ENCODE results near the gene COX7C.
A peak's percentile ranks its signal among the peaks of the same experiment; 100 is the strongest.
"Not testable (repeated sequence)": the region's sequence is repeated elsewhere in the genome, so short reads cannot be mapped to it uniquely, and the experiment has no call there.

Gene COX7C

GRCh38 chr5:86640998-86641397 lies 23.3 kb downstream of the COX7C start:
- H3K4me3 ChIP-seq (ENCODE audit: low read length), result no peak overlapping the region
- DNase-seq (ENCODE audit: low read depth), result no peak
- TF ChIP-seq, protein P1, sequence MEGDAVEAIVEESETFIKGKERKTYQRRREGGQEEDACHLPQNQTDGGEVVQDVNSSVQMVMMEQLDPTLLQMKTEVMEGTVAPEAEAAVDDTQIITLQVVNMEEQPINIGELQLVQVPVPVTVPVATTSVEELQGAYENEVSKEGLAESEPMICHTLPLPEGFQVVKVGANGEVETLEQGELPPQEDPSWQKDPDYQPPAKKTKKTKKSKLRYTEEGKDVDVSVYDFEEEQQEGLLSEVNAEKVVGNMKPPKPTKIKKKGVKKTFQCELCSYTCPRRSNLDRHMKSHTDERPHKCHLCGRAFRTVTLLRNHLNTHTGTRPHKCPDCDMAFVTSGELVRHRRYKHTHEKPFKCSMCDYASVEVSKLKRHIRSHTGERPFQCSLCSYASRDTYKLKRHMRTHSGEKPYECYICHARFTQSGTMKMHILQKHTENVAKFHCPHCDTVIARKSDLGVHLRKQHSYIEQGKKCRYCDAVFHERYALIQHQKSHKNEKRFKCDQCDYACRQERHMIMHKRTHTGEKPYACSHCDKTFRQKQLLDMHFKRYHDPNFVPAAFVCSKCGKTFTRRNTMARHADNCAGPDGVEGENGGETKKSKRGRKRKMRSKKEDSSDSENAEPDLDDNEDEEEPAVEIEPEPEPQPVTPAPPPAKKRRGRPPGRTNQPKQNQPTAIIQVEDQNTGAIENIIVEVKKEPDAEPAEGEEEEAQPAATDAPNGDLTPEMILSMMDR (conservative IDR thresholded peaks at IDR 0.05; ENCODE audit: low read depth, low read length), result no peak

DNA sequence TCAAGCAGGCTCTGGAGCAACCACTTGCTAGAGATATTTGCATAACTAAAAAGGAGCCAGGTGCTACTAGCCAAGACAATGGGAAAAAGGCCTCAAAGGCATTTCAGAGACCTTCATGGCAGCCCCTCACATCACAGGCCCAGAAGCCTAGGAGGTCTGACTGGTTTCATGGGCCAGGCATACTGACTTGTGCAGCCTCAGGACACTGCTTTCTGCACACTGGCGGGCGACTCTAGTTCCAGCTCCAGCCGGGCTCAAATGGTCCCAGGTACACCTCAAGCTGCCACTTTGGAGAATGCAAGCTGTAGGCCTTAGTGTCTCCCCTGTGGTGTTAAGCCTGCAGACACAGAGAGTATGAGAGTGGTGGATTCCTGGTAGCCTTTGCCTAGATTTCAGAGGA lies 27.1 kb downstream of the COX7C start:
- no peak for DNase-seq (ENCODE audit: low read depth)
- TF ChIP-seq, protein P1 (conservative IDR thresholded peaks at IDR 0.05; ENCODE audit: low read depth, low read length), result no peak
- H3K4me3 ChIP-seq (ENCODE audit: low read length), result no peak overlapping the region

- H3K4me3 ChIP-seq (ENCODE audit: low read length), result no peak overlapping the region
- DNase-seq (ENCODE audit: low read depth), result no peak
- TF ChIP-seq, protein P1 (conservative IDR thresholded peaks at IDR 0.05; ENCODE audit: low read depth, low read length), result no peak
Observed at GRCh38 chr5:86645885-86646284, 28.1 kb downstream of the COX7C start.

DNA sequence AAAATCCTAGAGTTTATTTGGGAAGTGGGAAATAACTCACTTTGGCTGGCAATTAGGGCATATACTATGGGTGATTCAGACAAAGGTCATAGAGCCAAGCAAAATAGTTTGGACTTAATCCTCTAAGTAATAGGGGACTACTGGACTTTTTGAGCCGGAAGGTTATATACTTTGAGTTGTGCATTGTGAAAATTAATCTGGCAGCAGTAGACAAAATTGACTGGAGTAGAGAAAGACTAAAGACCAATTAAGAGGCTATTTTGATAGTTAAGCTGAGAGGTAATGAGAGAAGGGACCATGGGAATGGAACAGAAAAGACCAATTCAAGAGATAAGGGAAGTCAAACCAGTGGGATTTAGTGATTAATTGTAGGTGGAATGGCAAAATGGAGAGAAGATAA lies 28.9 kb downstream of the COX7C start:
- TF ChIP-seq, protein P1 (conservative IDR thresholded peaks at IDR 0.05; ENCODE audit: low read depth, low read length), result no peak
- H3K4me3 ChIP-seq (ENCODE audit: low read length), result no peak overlapping the region
- peak; percentile 93 for DNase-seq (ENCODE audit: low read depth)

DNA sequence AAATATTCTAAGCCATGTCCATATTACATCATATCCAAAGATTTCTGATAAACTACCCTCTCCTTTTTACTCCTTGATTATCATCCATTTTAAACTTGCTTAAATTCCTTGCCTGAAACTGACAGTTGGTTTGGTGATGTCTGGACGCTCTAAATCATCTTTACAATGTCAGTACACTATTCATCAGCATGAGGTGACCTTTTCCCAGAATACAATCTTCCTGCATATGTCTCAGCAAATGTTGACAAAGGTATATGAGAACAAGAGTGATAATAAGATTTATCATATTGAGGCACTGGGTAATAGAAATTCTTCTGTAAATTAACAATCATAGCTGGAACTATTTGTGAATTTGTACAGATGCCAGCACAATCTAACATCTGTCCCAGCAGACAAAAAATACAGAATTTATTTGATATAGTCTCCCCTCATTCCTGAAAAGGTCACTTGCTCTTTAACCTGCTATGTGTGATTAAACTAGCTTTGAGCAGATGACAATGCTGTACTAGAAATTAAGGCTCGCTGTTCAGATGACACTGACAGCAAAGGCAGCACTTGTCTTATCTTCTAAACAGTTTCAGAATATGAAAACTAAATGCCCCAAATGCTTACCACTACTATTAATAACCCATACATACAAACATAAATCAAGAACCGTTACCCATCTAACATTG lies 32.2 kb downstream of the COX7C start:
- H3K4me3 ChIP-seq (ENCODE audit: low read length), result no peak overlapping the region
- DNase-seq (ENCODE audit: low read depth), result no peak
- TF ChIP-seq, protein P1 (conservative IDR thresholded peaks at IDR 0.05; ENCODE audit: low read depth, low read length), result no peak

DNA sequence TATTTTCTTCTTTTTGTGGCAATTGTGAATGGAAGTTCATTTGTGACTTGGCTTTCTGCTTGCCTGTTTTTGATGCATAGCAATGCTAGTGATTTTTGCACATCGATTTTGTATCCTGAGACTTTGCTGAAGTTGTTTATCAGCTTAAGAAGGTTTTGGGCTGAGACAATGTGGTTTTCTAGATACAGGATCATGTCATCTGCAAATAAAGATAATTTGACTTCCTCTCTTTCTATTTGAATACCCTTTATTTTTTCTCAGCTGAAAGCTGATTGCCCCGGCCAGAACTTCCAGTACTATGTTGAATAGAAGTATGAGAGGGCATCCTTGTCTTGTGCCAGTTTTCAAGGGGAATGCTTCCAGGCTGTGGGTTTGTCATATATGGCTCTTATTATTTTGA lies 43.0 kb downstream of the COX7C start:
- H3K4me3 ChIP-seq (ENCODE audit: low read length); DNase-seq (ENCODE audit: low read depth): not testable (repeated sequence)

DNA sequence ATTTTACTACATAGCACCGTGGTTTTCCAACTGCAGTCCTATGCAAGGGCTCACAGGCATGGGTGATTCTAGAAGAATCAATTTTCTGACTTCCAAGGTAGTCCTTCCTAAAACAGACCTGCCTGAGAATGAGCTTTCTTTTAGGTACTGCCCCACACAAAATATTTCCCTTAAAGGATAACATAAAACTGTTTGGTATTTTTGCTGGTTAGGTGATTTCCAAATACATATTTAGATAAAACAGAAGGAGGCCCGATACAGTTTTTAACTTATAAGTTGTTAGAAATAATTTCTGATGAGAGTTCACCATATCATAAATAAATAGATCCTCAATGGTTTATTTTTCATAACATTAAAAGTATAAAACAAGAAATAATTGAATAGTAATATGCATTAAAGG lies 46.4 kb downstream of the COX7C start:
- no peak overlapping the region for H3K4me3 ChIP-seq (ENCODE audit: low read length)
- TF ChIP-seq, protein P1 (conservative IDR thresholded peaks at IDR 0.05; ENCODE audit: low read depth, low read length), result no peak

More for the DNA sequence above, 46.4 kb downstream of the COX7C start:
- DNase-seq (ENCODE audit: low read depth), result no peak

All from retinal pigment epithelial cell (primary cell).